ENCODE results near the gene OR5F1. TPM values are rescaled to one million over a fixed set of nuclear protein-coding genes. Genes with fewer than 3 reads are reported as not detected.

Gene OR5F1
- total and polyA plus RNA-seq, 2 donors from 2014 or later, result not detected

GRCh38 chr11:55970935-55971334, 23.5 kb downstream of the OR5F1 start:
- Histone ChIP-seq H3K4me1 (ENCODE audit: control insufficient read depth in 2 of 3, insufficient read depth in 2 of 3, low read depth in 1 of 3, low read length in 3 of 3) (no peaks in the 10 kb centered on the region), H3K27me3 (ENCODE audit: control insufficient read depth, insufficient read depth, low read length) (no peaks in the 10 kb centered on the region), H3K9me3 (ENCODE audit: control insufficient read depth in 2 of 3, insufficient read depth in 1 of 3, low read length in 3 of 3) (no peaks in the 10 kb centered on the region), H3K9ac (ENCODE audit: low read length in 3 of 3) (no peak overlapping the region), H3K27ac (ENCODE audit: low read depth in 2 of 2, low read length in 2 of 2) (no peak overlapping the region), H3K36me3 (ENCODE audit: control insufficient read depth in 2 of 3, insufficient read depth in 3 of 3, low read length in 3 of 3) (no peaks in the 10 kb centered on the region), H3K4me3 (ENCODE audit: low read length in 3 of 3) (no peak overlapping the region)
- TF ChIP-seq, protein P1, sequence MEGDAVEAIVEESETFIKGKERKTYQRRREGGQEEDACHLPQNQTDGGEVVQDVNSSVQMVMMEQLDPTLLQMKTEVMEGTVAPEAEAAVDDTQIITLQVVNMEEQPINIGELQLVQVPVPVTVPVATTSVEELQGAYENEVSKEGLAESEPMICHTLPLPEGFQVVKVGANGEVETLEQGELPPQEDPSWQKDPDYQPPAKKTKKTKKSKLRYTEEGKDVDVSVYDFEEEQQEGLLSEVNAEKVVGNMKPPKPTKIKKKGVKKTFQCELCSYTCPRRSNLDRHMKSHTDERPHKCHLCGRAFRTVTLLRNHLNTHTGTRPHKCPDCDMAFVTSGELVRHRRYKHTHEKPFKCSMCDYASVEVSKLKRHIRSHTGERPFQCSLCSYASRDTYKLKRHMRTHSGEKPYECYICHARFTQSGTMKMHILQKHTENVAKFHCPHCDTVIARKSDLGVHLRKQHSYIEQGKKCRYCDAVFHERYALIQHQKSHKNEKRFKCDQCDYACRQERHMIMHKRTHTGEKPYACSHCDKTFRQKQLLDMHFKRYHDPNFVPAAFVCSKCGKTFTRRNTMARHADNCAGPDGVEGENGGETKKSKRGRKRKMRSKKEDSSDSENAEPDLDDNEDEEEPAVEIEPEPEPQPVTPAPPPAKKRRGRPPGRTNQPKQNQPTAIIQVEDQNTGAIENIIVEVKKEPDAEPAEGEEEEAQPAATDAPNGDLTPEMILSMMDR (IDR thresholded peaks at IDR 0.05; ENCODE audit: borderline replicate concordance, extremely low read depth, insufficient read depth), result no peak
- no peak for FAIRE-seq
- DNase-seq, result no peak
- intact Hi-C loops (cut with DNase I), result no loop called here

- no peak within 1 kb of the TSS for H3K27ac ChIP-seq (ENCODE audit: low read depth in 2 of 2, low read length in 2 of 2)
- H3K4me1 ChIP-seq (ENCODE audit: control insufficient read depth in 2 of 3, insufficient read depth in 2 of 3, low read depth in 1 of 3, low read length in 3 of 3), result no peaks in the 10 kb centered on the region
- no peak within 1 kb of the TSS for H3K9ac ChIP-seq (ENCODE audit: low read length in 3 of 3)
- DNase-seq (no peak), FAIRE-seq (no peak)
- H3K9me3 ChIP-seq (ENCODE audit: control insufficient read depth in 2 of 3, insufficient read depth in 1 of 3, low read length in 3 of 3), result no peaks in the 10 kb centered on the region
- no peak within 1 kb of the TSS for H3K4me3 ChIP-seq (ENCODE audit: low read length in 3 of 3)
- TF ChIP-seq, protein P1 (IDR thresholded peaks at IDR 0.05; ENCODE audit: borderline replicate concordance, extremely low read depth, insufficient read depth), result no peak
- no peaks in the 10 kb centered on the region for H3K27me3 ChIP-seq (ENCODE audit: control insufficient read depth, insufficient read depth, low read length)
- intact Hi-C loops (cut with DNase I), result no loop called here
- H3K36me3 ChIP-seq (ENCODE audit: control insufficient read depth in 2 of 3, insufficient read depth in 3 of 3, low read length in 3 of 3), result no peaks in the 10 kb centered on the region
Observed at GRCh38 chr11:55969845-55970244, 24.6 kb downstream of the OR5F1 start, which contains the start of gene OR10AG1. Gene OR10AG1, minus strand, starts transcription at chr11:55969945. Its CDS starts 38 bp downstream, at chr11:55969907.

GRCh38 chr11:55967914-55968313, 26.5 kb downstream of the OR5F1 start:
- H3K9ac ChIP-seq (ENCODE audit: low read length in 3 of 3), result no peak overlapping the region
- H3K27ac ChIP-seq (ENCODE audit: low read depth in 2 of 2, low read length in 2 of 2), result no peak overlapping the region
- DNase-seq (no peak), FAIRE-seq (no peak)
- no peaks in the 10 kb centered on the region for H3K9me3 ChIP-seq (ENCODE audit: control insufficient read depth in 2 of 3, insufficient read depth in 1 of 3, low read length in 3 of 3)
- no peaks in the 10 kb centered on the region for H3K36me3 ChIP-seq (ENCODE audit: control insufficient read depth in 2 of 3, insufficient read depth in 3 of 3, low read length in 3 of 3)
- intact Hi-C loops (cut with DNase I), result no loop called here
- no peaks in the 10 kb centered on the region for H3K27me3 ChIP-seq (ENCODE audit: control insufficient read depth, insufficient read depth, low read length)
- no peak overlapping the region for H3K4me3 ChIP-seq (ENCODE audit: low read length in 3 of 3)
- no peaks in the 10 kb centered on the region for H3K4me1 ChIP-seq (ENCODE audit: control insufficient read depth in 2 of 3, insufficient read depth in 2 of 3, low read depth in 1 of 3, low read length in 3 of 3)
- TF ChIP-seq, protein P1 (IDR thresholded peaks at IDR 0.05; ENCODE audit: borderline replicate concordance, extremely low read depth, insufficient read depth), result no peak

GRCh38 chr11:55966391-55966790, 28.0 kb downstream of the OR5F1 start:
- Histone ChIP-seq H3K27ac (ENCODE audit: low read depth in 2 of 2, low read length in 2 of 2) (no peak overlapping the region), H3K9me3 (ENCODE audit: control insufficient read depth in 2 of 3, insufficient read depth in 1 of 3, low read length in 3 of 3) (no peaks in the 10 kb centered on the region), H3K4me1 (ENCODE audit: control insufficient read depth in 2 of 3, insufficient read depth in 2 of 3, low read depth in 1 of 3, low read length in 3 of 3) (no peaks in the 10 kb centered on the region), H3K36me3 (ENCODE audit: control insufficient read depth in 2 of 3, insufficient read depth in 3 of 3, low read length in 3 of 3) (no peaks in the 10 kb centered on the region), H3K4me3 (ENCODE audit: low read length in 3 of 3) (no peak overlapping the region), H3K9ac (ENCODE audit: low read length in 3 of 3) (no peak overlapping the region), H3K27me3 (ENCODE audit: control insufficient read depth, insufficient read depth, low read length) (no peaks in the 10 kb centered on the region)
- intact Hi-C loops (cut with DNase I), result no loop called here
- DNase-seq, result no peak
- TF ChIP-seq, protein P1 (IDR thresholded peaks at IDR 0.05; ENCODE audit: borderline replicate concordance, extremely low read depth, insufficient read depth), result no peak
- no peak for FAIRE-seq
